ENCODE results near the gene WDR76. TPM values are rescaled to one million over a fixed set of nuclear protein-coding genes. Genes with fewer than 3 reads are reported as not detected.

The WDR76 gene
- total and polyA plus RNA-seq, 7 donors, result 0.34 to 0.88 (median 0.69) TPM

- intact Hi-C loops (cut with DNase I), result no loop called here
- peaks cover 3 to 62% of the 10 kb centered on the region in 2 donors for H3K36me3 ChIP-seq (ENCODE audit: insufficient read depth in 1 of 2, low read depth in 1 of 2)
- TF ChIP-seq, protein P1, sequence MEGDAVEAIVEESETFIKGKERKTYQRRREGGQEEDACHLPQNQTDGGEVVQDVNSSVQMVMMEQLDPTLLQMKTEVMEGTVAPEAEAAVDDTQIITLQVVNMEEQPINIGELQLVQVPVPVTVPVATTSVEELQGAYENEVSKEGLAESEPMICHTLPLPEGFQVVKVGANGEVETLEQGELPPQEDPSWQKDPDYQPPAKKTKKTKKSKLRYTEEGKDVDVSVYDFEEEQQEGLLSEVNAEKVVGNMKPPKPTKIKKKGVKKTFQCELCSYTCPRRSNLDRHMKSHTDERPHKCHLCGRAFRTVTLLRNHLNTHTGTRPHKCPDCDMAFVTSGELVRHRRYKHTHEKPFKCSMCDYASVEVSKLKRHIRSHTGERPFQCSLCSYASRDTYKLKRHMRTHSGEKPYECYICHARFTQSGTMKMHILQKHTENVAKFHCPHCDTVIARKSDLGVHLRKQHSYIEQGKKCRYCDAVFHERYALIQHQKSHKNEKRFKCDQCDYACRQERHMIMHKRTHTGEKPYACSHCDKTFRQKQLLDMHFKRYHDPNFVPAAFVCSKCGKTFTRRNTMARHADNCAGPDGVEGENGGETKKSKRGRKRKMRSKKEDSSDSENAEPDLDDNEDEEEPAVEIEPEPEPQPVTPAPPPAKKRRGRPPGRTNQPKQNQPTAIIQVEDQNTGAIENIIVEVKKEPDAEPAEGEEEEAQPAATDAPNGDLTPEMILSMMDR (IDR thresholded peaks at IDR 0.05), result no peak
- WGBS, 3 donors, result 87 to 92% (median 89%) methylated on average over 2 of the region's 2 CpGs
- no peaks in the 10 kb centered on the region for H3K27me3 ChIP-seq (ENCODE audit: insufficient read depth in 3 of 3, low read length in 2 of 3)
- peaks cover 51% of the 10 kb centered on the region for H3K4me1 ChIP-seq
- DNase-seq (no peak), ATAC-seq (no peak)
- H3K4me3 ChIP-seq, result no peak overlapping the region
- no peaks in the 10 kb centered on the region for H3K9me3 ChIP-seq
- peak overlapping the region; percentile 99 for H3K27ac ChIP-seq
These were observed 31.6 kb upstream of the WDR76 start for GRCh38 chr15:43795197-43795596.

DNA sequence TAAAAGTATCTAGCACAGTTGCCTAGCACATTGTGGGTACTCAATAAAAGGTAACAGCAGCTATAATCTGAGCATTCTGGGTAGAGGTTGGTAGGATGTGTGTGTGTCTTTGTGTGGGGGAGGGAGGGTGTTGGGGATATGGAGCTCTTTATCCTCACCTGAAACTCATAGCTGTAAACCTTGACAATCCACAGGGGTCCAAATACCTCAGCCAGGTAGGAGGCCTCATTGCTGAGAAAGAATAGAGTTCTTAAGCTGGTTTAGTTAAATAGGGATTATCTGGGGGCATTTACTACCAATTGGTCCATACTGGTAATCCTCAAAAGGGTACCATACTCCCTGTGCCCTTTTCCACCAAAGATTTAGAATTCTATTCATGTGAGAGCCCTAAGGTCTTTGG is 30.8 kb upstream of the WDR76 start:
- Histone ChIP-seq H3K27me3 (ENCODE audit: insufficient read depth in 3 of 3, low read length in 2 of 3) (no peaks in the 10 kb centered on the region), H3K9me3 (no peaks in the 10 kb centered on the region), H3K4me1 (peaks cover 51% of the 10 kb centered on the region), H3K36me3 (ENCODE audit: insufficient read depth in 1 of 2, low read depth in 1 of 2) (peaks cover 3 to 62% of the 10 kb centered on the region in 2 donors), H3K4me3 (no peak overlapping the region), H3K27ac (peak overlapping the region; percentile 99)
- intact Hi-C loops (cut with DNase I), result no loop called here
- TF ChIP-seq, protein P1 (IDR thresholded peaks at IDR 0.05), result no peak
- no peak for ATAC-seq
- DNase-seq, result no peak

GRCh38 chr15:43796566-43796965 is 30.2 kb upstream of the WDR76 start:
- peaks cover 56% of the 10 kb centered on the region for H3K4me1 ChIP-seq
- TF ChIP-seq, protein P1 (IDR thresholded peaks at IDR 0.05), result no peak
- intact Hi-C loops (cut with DNase I), result no loop called here
- H3K9me3 ChIP-seq, result no peaks in the 10 kb centered on the region
- no peaks in the 10 kb centered on the region for H3K27me3 ChIP-seq (ENCODE audit: insufficient read depth in 3 of 3, low read length in 2 of 3)
- ATAC-seq (no peak), DNase-seq (no peak)
- WGBS, 3 donors, result 64 to 84% (median 73%) methylated on average over 3 of the region's 3 CpGs
- peak overlapping the region; percentile 99 for H3K27ac ChIP-seq
- peaks cover 3 to 68% of the 10 kb centered on the region in 2 donors for H3K36me3 ChIP-seq (ENCODE audit: insufficient read depth in 1 of 2, low read depth in 1 of 2)
- H3K4me3 ChIP-seq, result no peak overlapping the region

DNA sequence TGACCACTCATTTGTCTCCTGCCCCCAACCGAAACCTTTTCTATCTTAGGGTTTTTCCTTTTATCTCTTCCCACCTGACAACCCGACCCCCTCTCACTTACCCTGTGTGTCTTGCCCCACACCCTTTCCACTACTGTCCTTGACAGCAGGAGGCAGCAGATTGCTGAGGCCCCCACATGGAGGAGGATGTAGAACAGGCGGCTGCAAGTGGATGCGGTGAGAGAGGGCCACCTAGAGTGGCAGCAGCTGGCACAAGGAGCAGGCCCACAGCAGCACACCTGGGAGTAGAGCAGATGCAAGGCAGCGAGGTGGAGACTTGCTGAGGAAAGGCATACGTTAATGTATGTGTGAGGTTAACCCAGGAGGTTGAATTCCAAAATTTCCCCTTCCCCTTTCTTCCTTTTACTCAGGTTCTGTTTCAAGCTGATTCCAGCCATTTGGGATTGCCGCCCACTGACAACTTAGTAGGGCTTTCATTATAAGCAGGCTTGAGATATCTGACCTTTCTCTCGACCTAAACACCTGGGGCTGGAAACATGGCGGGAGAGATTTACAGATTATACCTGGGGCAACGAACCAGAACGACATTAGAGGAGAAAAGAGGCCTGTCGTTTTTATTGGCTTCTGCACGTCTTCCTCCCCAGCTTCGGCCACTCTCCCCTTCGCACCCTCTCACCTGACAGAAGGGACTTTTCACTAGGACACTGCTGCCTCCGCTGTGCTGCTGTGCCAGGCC is 27.4 kb upstream of the WDR76 start:
- Histone ChIP-seq H3K27me3 (ENCODE audit: insufficient read depth in 3 of 3, low read length in 2 of 3) (no peaks in the 10 kb centered on the region), H3K9me3 (no peaks in the 10 kb centered on the region), H3K27ac (peak overlapping the region; percentile 92), H3K4me1 (peaks cover 47% of the 10 kb centered on the region), H3K36me3 (ENCODE audit: insufficient read depth in 1 of 2, low read depth in 1 of 2) (peaks cover 3 to 83% of the 10 kb centered on the region in 2 donors), H3K4me3 (peak overlapping the region; percentile 99)
- DNase-seq (no peak), ATAC-seq (no peak)
- WGBS, 3 donors, result 83 to 87% (median 84%) methylated on average over 16 of the region's 16 CpGs
- TF ChIP-seq, protein P1 (IDR thresholded peaks at IDR 0.05), result no peak
- intact Hi-C loops (cut with DNase I), result no loop called here

DNA sequence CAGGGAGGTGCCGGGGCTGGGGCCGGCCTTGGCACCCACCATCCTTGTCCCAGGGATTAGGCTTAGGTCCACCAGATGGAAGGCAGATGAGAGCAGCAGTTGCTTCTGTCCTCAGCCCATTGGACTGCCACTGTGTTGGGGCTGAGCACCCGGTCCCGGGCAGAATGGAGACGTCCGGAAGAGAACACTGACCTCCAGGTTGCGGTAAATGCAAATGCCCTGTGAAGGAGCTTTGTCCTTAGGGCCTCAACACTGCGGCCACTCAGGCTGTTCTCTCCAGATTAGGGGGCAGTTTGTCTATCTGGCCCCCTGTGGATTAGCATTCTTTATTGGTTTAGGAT is 26.9 kb upstream of the WDR76 start, which contains the start of gene SERINC4:
Gene SERINC4, minus strand, starts transcription at position 276 of the 341 bp plus-strand sequence. Its CDS starts 234 bp downstream, at position 42.
- Histone ChIP-seq H3K36me3 (ENCODE audit: insufficient read depth in 1 of 2, low read depth in 1 of 2) (peaks cover 3 to 83% of the 10 kb centered on the region in 2 donors), H3K4me1 (peaks cover 42% of the 10 kb centered on the region), H3K27ac (peak within 1 kb of the TSS; percentile 92), H3K4me3 (peak within 1 kb of the TSS; percentile 99), H3K27me3 (ENCODE audit: insufficient read depth in 3 of 3, low read length in 2 of 3) (no peaks in the 10 kb centered on the region), H3K9me3 (no peaks in the 10 kb centered on the region)
- DNase-seq (no peak), ATAC-seq (peak; percentile 2 to 16 (median 8))
- 70 to 77% (median 71%) methylated on average over 8 of the region's 8 CpGs for WGBS, 3 donors
- intact Hi-C loops (cut with DNase I), result no loop called here
- TF ChIP-seq, protein P1 (IDR thresholded peaks at IDR 0.05), result no peak

Measured in psoas muscle (tissue), 8 donors.